GM12873 (cell line): Measurements from ENCODE around the gene PKNOX2.

ENCODE experiments used
- TF ChIP-seq, protein P1 (sequence below): IDR thresholded peaks from 2 replicates; pipeline ENCODE4 v1.5.1; 2012; ENCODE audit warnings: low read depth, mild to moderate bottlenecking, moderate library complexity, low read length, control low read depth; ENCODE audit not compliant: insufficient read depth; ENCODE audit errors: missing control alignments

Gene PKNOX2

DNA sequence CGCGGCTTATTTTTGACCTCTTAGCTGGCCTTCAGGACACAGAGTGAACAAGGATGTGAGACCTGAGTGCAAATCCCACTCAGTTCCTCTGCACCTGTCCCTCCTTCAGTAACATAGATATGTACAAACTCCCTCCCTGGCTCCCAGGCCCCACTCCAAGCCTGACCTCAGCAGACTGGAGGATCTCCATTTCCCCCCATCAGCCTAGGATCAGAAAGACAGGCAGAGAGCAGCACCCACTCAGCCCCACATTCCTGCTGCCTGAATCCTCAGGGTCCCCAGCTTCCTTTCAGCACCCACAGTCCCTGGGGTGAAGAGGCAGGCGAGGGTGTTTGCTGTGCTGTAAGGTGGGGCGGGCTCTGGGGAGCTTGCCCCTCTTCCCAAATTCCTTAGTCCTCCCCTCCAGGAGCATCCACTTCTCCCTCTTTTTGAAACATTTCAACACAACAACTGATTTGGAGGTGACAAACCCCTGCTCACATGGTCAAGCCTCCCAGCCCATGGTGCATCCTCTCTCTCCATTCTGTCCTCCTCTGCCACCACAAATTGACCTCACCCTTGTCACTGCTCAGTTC is 180.4 kb downstream of the PKNOX2 start:
- TF ChIP-seq, protein P1, sequence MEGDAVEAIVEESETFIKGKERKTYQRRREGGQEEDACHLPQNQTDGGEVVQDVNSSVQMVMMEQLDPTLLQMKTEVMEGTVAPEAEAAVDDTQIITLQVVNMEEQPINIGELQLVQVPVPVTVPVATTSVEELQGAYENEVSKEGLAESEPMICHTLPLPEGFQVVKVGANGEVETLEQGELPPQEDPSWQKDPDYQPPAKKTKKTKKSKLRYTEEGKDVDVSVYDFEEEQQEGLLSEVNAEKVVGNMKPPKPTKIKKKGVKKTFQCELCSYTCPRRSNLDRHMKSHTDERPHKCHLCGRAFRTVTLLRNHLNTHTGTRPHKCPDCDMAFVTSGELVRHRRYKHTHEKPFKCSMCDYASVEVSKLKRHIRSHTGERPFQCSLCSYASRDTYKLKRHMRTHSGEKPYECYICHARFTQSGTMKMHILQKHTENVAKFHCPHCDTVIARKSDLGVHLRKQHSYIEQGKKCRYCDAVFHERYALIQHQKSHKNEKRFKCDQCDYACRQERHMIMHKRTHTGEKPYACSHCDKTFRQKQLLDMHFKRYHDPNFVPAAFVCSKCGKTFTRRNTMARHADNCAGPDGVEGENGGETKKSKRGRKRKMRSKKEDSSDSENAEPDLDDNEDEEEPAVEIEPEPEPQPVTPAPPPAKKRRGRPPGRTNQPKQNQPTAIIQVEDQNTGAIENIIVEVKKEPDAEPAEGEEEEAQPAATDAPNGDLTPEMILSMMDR = no peak

DNA sequence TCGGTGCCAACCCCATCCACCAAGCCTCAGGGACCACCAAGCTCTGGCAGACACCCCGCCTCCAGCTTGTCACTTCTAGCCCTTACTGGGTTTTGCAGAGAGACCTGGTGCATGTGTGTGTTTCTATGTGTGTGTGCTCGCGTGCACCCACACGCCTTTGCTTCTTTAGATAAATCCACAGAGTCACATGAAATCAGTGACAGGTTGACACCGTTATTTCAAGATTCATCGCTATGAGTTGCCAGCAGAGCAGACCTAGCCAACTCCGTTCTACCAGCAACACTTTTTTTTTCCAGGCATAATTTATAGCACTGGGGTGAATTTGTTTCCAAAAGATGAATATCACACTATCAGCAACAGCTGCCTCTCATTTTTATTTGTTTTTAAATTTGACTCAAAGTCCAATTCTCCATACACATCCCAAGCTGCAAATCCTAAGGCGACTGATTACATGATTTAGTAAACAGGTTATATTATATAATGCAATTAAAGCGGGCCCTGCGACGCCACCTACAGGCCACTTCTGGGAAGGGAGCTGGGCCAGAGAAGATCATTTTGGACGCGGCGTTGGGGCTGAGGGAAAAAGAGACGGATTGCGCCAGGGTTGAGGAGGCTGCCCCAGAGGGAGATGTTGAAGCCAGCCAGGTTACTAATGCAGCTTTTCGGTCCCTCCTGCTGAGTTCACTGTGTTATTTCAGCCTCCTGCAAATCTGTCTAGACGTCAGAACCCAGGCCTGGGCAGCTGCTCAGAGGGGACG is 181.0 kb downstream of the PKNOX2 start:
- TF ChIP-seq, protein P1 = peak; percentile 68

DNA sequence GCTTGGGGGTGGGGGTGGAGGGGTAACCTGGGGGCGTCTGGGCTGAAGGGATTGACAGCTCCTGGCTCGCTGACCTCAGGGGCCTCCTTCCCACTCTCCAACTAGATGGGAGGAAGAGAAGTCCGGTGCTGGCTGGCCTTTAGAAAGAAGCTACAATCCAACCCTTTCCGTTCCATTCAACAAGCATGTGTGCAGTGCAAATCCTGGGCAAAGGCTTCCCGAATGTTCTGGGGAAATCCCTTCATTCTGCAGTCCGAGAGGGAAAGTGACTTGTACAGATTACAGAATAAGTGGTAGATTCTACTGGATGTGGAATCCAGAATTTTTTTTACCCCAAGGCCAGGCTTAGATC is 181.6 kb downstream of the PKNOX2 start:
- TF ChIP-seq, protein P1 = no peak

DNA sequence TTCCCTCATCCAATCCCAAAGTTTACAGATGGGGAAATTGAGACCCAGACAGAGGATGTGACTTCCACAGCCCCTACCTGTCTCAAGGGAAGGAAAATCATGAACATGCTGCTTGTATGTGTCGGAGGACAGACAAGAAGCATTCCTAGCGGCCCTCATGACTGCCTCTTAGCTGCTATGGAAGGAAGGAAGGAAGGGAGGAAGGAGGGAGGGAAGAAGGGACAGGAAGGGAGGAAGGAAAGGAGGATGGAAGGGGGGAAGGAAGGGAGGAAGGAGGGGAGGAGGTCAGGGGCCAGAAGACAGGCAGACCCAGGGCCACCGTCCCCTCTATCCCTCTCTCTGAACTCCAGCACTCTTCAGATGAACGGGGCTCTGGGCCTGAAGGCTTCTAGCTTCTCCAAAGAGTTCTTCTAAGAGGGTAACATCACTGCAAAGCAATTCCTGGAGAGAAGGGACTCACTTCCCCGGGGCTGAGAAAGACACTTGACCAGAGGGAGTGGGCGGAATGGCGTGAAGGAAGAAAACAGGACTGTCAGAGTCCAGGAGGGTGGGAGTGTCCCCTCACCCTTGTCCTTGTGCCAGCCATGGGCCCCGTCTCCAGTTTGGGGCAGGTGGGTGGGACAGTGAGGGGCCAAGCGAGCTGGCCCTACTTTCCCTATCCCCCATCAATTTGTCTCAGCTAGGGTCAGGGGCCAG is 182.2 kb downstream of the PKNOX2 start:
- TF ChIP-seq, protein P1 = no peak

DNA sequence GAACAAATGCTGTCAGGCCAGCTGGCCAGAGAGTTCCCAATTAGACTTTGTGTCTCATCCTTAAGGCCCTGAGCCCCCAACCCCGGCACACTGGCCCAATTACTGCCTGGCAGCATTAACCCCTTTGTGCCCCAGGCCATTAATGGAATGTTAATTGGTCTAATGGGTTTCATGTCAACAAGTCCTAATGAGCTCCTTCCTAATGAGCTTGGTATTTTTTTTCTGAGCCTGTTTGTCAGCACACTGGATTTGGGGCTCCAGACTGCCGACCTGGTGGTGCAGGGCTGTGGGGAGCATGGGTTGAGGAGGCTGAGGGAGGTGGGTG is 182.7 kb downstream of the PKNOX2 start:
- TF ChIP-seq, protein P1 = no peak

DNA sequence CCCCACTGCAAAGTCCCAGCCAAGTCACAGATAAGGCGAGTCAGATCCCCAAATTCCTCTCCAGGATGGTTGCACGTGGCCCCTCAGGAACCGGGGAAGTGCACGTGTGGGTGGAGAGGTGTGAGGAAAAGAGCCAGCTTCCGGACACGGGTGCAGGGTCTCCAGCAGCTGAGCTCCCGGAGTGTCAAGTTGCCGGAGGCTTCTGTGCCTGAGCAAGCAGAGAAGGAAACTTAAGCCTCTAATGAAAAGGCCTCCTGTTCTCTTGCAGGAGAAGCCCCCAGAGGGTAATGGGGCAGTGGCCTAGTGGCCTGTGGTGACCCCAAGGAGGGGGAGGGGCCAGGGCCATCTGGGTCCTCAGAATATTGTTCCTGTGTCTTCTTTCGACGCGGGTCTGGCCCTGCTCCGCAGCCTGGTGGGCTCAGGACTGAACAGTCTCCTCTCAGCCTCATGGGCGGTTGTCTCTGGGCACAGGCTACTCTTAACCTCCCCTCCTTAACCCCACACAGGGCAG is 183.6 kb downstream of the PKNOX2 start:
- TF ChIP-seq, protein P1 = peak; percentile 1

DNA sequence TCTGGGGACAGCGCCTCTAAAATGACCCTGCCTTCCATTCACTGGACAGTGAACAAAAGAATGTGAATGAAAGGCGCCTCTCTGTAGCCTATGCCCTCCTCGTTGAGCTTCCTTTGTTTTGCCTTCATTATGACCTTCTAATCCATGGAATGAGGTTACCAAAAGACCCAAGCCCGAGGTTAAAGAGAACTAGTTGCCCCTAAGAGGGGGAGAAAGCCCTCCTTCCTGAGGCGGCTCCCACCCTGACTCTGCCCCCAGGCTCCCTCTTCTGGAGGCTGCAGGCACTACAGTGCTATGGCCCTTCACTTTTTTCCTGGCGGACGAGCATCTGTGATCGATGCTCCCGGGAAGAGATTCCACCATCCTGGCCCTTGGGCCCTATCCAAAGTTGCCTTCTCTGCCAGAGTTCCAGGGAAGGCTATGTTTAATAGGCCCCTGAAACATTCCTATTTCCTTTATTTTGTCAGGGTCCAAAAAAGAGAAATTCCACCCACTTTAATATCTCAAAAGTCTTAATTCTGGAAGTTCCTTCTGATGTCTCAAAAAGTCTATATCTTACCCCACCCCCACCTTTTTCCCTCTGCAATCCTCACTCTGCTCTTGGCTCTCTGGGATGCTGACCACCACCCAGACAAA is 184.2 kb downstream of the PKNOX2 start:
- TF ChIP-seq, protein P1 = peak; percentile 94
